IPS-11a (cell line): Measurements from ENCODE around the gene CHDH.

Source experiments
- H3K4me3 ChIP-seq: one replicate; pipeline ENCODE4 v1.5.1; 2013; ENCODE audit warnings: low read depth, low read length, control low read depth

The CHDH gene

DNA sequence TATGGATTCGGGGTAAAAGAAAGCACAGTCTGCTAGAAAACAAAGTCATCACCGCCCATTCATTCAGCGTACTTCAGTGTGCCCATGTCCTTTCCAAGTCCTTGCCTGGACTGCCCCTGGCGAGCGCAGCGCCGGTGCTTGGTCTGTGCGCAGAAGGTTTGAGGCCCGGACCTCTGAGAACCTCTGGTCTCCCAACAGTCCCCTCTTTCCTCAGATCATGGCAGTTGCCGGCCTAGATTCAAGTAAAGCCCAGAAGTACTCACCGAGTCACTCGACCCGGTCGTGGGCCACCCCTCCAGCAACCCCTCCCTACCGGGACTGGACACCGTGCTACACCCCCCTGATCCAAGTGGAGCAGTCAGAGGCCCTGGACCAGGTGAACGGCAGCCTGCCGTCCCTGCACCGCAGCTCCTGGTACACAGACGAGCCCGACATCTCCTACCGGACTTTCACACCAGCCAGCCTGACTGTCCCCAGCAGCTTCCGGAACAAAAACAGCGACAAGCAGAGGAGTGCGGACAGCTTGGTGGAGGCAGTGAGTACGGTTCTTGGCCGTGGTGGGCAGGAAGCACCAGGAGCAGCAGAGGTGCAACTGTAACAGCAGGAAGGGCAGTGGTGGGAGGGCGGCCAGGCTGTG lies 36.3 kb downstream of the CHDH start:
- H3K4me3 ChIP-seq, result no peak overlapping the region

DNA sequence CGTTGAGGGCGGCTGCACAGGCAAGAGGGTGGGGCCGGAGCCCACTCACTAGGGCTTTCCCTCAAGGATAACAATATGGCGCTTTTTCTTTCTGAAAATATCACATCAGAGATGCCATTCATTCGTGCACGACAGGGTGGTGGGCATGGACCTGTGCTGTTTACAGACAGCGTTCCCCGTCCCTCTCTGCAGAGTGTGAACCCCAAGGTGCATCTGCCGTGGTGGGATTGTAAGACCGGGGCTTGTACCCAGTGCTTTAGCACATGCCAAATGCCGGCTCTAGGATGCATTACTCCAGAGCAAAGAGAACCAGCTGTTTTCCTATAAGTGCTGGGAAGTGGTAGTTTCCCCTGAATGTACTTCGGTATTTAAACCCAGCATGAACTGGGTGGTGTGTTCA lies 37.0 kb downstream of the CHDH start:
- H3K4me3 ChIP-seq, result no peak overlapping the region

DNA sequence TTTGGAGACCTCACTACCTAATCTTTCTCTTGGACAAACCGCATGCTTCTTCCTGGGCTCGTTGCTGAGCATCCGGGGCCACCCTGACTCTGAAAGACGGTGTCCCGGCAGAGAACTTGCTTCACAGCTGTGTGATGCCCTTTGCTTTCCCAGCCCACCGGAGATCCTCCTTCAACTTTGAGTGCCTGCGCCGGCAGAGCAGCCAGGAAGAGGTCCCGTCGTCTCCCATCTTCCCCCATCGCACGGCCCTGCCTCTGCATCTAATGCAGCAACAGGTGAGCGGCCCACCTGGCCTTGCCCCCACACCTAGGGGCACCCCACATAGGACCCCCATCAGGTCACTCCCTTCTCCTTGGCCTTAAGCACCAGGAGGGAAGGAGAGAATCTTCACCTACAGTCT lies 37.7 kb downstream of the CHDH start:
- no peak overlapping the region for H3K4me3 ChIP-seq

DNA sequence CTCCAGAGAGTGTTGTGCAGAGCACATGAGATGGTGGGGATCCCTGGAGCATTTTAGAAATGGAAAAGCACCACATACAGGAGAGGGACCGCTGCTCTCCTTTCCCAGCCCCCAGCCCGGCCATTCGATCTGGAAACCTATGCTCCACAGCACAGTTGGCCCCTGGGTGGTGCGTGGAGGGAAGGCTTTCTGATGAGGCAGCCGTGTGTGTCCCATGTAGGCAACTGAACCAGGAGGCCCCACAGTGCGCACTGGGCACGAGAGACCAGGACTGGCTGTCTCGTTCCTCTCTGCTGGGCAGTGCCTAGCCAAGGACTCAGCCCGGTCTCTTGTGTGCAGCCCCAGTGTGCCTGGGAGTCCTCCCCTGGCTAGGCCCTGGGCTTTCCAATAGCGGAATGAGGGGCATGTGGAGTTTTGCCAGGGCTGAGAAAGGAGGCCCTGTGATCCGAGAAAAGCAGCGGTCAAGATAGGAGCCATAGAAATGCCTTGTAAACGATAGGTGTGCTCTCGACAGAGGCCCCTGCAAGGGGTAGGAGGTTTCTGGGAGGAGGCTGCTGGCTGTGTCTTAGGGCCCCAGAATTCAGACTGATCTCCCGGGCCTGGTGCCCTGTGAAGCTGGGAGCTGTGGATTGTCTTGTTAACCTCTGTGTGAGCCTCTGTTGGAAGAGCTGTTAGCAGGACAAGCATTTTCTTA lies 39.0 kb downstream of the CHDH start:
- no peak overlapping the region for H3K4me3 ChIP-seq

DNA sequence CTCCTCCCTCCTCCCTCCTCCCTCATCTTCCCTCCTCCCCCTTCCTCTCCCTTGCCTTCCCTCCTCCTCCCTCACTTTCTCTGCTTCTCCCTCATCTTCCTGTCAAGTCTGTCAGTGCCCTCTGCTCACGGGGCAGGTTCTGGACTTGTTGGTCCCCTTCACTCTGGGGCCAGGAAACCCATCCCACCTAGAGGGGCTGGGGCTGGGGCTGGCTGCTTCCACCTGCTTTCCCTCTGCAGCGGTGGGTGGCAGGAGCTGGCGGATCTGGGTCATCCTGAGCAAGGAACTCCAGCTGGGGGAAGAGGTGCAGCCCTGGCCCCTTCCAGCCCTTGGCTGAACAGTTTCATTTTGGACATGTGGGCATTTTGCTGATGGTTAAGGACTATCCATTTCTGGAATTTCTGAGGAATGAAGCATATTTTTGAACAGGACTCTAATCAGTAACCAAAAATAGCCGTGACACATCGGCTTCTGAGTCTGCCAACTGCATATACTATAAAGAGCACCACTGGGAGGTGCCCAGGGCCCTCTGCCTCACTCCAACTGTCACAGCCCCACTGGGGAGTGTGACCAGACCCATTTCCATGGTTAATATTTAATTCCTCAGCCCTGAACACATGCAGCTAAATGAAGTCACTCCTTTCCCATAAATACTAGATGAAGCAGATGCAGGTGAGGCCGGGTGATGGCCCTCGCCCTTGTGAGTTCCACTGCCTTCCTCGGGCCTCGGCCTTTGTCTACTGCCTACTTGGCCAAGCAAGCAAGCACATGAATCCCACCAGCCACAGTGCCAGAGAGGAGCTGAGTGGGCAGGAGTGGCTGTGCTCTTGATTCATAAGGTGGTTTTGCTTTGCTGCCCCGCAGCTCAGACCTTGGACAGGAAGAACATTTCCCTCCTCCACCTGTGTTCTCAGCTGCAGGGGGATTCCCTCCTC lies 39.8 kb downstream of the CHDH start:
- no peak overlapping the region for H3K4me3 ChIP-seq

DNA sequence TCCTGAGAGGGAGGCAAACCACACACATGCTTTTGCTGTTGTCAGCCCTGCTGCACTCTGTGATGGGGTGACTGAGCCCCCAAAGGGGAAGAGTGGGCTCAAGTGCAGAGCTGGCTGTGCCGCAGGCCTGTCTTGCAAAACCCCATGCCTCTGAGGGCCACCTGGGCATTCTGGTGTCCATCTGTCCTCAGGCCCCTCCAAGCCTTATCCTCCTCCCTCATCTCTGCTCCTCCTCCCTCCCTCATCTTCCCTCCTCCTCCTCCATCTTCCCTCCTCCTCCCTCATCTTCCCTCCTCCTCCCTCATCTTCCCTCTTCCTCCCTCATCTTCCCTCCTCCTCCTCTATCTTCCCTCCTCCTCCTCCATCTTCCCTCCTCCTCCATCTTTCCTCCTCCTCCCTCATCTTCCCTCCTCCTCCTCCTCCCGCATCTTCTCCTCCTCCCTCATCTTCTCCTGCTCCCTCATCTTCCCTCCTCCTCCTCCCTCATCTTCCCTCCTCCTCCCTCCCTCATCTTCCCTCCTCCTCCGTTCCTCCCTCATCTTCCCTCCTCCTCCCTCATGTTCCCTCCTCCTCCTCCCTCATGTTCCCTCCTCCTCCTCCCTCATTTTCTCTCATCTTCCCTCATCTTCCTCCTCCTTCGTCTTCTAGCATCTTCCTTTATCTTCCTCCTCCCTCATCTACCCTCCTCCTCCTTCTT lies 40.6 kb downstream of the CHDH start:
- H3K4me3 ChIP-seq, result no peak overlapping the region

DNA sequence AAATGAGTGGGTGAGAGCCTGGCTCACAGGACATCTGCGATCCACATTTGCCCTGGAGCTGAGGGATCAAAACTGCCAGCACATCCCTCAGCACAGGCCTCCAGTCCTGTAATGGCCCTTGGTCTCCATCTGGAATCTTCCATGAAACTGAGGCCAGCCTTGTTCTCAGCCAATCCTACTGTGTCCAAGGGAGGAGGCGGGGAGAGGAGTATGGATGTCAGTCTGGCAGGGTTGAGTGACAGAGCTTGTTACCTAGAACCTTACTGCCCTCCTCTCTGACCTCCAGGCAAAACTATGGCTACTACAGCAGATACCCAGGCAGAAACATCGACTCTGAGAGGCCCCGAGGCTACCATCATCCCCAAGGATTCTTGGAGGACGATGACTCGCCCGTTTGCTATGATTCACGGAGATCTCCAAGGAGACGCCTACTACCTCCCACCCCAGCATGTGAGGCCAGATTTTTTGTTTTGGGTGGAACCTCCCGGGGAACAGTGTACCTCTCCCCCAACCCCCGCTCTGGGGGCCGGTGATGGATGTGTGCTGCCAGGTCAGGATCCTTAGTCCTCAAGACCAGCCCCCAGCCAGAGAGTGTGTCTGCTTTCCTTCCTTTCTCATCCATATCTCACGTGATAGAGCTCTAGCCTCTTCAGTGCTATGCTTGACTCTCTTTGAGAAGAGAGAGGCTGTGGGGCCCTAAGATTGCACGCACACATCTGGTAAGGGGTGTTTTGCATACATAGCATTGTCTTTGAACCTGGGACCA lies 41.3 kb downstream of the CHDH start:
- no peak overlapping the region for H3K4me3 ChIP-seq

DNA sequence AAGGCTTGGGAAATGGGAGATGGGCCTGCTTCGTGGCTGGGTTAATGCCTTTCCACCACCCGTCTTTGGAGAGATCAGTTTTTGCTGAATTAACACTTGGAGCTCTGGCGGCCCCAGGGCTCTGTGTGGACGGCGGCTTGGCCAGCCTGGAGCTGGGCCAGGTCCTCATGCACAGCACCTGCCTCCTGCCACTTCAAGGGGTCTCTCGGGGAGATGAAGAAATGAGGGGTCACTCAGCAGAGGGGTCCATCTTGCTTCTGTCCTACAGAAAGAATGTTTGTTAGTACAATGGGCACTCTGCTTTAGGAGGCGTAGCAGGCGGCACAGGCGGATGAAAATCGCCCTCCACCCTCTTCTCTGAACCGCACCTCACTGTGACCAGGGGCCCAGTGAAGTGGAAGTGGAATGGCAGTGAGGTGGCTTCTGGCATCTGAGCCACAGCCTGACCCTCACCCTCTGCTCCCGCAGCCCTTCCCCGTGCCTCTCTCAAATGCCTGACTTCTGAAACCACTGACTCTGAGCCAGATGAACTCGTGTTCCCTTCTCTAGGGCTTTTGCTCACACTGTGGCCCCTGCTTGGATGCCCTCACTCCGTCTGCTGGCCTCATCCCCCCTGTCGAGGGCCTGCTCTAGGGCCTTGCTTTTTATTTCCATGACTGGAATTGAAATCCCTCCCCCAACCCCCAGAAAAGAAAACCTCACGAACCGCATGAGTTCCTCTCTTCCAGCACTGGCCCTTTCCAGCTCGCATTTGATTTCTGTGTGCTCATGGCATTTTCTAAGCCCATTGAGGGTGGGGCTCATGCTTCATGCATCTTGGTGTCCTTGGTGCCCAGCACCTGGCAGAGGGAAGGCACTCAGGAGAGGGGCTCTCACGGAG lies 42.2 kb downstream of the CHDH start:
- no peak overlapping the region for H3K4me3 ChIP-seq

DNA sequence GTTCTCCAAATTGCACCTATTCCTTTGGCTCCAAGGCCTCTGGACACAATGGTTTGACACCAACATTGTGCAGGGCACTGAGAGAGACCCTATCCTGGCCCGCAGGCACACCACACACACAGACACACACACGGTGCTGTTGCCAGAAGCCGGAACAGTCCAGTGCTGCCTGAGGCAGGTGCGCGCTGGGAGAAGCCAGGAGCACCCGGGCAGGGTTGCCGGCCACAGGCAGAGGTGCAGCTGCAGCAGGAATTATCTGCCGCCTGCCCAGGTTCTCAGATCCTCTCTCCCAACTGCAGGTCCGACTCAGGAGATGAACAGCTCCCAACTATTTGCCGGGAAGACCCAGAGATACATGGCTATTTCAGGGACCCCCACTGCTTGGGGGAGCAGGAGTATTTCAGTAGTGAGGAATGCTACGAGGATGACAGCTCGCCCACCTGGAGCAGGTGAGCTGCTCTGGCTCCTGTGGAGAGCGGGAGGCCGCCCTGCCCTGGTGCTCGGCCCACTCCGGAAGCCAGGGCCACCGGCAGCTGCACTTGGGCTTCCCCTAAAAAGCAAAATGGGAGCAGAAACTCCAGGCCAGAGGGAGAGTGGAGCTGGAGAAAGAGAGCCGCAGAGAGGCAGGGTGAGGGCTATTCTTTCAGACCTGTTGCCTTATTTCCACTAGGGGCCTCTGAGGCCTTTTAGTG lies 42.9 kb downstream of the CHDH start:
- H3K4me3 ChIP-seq, result no peak overlapping the region

DNA sequence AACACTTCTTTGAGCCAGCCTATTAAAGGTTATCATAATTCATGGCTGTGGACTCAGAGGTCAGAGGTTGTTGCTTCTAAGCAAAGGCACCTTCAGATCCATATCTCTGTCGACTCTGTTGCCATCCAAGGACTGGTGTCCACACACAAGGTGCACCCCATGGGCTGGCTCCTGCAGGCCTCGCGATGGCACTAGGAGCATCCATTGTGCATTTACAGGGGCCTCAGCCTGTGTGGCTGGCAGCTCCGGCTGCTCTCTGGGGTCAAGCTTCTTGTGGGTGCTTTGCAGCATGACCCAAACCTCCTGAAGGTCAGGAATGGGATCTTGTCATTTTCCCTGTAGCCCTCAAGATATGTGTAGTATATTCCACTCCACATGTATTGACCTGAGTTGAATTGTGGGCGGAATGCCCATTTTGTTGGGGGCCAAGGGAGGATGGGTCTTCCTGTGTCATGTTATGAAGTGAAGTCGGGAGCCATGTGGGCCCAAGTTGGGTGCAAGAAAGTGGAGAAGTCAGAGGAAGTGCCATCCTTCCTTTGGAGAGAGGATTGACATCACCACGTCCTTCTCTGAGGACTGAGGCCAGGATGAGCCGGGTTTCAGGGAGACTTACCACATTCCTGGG lies 43.9 kb downstream of the CHDH start:
- no peak overlapping the region for H3K4me3 ChIP-seq

DNA sequence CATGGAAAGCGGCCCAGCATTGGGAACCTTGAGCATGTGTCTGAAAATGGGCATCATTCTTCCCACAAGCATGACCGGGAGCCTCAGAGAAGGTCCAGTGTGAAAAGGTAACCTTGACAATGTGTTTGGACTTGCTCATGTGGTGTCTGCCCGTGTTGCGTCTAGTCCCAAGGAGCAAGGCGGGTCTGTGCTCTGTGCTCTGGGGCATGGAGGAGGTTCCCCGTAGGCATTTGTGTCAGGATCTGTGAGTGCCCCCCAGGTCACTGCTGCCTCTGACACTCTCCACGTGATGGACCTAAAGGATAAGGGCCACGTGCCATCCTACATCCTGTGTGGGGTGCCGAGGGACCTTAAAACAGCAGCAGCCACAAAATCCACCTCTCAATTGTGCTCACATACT lies 44.9 kb downstream of the CHDH start:
- H3K4me3 ChIP-seq, result no peak overlapping the region

DNA sequence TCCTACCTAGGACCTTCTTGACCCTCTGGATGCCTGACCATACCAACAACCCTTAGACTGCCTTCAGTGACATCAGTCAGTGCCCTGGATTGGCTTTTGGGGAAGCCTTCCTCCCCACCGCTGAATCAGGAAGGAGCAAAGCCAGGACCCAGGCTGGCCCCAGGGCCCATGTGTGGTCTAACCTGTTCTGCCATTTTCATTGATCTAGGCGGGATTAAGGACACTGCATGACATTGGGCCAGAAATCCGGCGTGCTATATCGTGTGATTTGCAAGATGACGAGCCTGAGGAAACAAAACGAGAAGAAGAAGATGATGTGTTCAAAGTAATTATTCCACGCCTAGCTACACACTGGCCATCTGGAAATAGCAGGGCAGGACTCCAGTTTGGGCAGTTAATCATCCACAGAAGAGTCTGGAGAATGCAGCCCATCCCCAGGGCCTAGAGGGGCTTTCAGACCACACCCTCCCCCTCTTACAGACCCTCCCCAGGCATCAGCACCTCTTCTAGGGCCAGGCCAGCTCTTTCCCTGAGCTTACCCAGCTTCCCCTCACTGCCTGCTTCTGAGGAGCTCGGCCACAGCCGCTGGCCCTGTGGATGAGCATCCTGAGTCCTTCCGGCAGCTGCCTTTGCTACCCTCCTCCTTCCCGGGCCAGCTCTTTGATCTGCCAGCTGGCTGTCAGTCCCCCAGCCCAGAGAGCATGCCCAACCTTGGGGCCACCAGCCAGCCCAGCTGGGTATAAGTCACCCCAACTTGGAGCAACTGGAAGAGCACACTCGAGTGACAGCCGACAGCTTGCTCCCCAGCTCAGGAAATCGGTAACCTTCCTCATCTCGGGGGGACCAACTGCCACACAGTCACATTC lies 45.9 kb downstream of the CHDH start:
- H3K4me3 ChIP-seq, result no peak overlapping the region

DNA sequence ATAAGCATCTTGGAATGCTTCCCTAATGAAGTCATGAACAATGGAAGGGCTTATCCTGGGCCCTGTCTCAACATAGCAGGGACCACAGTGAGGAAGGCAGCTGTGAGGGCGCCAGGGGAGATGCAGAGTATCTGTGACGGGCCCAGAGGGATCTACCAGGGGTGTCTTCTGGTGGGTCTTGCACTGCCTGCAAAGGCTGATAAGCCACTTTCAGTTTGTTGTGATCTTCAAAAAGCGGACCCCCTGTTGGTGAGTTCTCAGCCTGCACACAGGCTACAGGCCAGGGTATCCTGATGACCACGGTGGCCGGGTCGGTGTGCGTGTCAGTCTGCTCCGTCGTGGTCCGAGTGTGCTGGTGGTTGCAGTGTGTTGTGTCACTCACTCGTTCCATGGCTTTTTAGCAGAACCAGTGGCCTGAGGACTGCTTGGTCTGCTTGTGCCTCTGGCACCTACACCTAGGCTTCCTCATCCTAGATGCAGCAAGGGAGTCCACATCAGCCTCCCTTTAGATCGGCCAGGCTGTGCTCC lies 46.8 kb downstream of the CHDH start:
- no peak overlapping the region for H3K4me3 ChIP-seq

DNA sequence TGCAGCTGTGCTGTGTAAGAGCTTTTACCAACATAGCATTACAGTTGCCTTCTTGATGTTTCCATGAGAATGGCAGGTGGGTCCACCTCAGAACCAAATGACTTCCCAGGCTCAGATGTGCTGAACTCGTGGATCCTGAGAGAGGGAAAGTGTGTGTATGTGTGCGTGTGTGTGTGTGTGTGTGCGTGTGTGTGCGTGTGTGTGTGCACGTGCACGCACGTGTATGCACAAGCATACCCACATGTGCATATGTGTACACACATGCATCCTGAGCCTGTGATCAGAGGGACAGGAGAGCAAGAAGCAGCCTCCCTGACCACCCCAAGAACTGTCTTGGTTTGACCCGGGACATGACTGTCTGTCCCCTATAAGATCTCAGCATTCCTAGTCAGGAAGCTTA lies 48.1 kb downstream of the CHDH start:
- H3K4me3 ChIP-seq, result no peak overlapping the region

DNA sequence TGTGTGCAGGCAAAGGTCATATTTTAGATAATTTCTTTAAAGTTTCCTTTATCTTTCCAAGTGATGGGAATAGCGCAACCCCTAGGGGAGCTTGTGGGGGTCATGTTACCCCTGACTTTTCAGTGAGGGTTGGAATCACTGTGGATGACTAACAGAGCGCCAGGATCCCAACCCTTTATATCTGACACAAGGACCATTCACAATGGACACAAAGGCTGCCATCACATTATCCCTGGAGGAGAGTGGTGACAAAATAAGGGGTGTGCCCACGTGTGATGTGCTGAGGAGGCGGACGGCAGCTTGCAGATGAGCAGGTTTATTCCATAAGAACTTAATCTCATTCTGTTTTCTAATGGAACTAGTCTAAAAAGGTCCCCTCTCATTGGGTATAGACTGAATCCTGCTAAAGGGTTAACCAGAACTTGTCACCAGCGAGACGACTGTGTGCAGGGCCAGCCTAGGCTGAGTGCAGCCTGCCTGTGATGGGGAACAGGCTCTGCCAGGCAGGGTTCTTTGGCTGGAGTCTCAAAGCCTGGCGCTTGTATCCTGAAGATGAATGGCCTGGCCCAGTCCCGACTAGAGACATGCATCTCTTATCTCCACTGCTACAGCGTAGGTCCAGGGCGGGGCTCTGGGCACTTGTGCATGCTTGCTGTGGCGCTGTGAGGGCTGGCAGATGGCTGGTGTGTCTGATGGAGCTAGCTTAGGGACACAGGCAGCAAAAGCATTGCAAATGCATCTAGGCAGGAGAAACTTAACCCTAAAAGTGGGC lies 50.2 kb downstream of the CHDH start:
- H3K4me3 ChIP-seq, result no peak overlapping the region

DNA sequence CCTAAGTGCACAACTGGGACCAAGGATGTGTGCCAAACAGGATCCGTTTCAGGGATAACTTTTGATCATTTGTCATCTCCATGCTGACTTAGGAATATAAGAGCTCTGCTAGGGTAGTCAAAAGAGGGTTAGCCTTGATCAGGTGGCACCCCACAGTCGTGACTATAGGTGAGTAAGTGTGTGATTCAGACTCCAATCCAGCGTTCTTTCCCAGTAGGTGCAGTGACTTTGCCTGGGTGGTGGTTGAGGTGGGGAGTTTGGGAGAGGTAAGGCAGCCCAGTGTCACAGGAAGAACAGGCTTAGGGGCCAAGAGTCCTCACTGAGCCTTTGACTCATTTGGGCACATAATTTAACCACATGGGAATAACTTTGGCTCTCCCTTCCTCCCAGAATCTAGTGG lies 51.0 kb downstream of the CHDH start:
- H3K4me3 ChIP-seq, result no peak overlapping the region

DNA sequence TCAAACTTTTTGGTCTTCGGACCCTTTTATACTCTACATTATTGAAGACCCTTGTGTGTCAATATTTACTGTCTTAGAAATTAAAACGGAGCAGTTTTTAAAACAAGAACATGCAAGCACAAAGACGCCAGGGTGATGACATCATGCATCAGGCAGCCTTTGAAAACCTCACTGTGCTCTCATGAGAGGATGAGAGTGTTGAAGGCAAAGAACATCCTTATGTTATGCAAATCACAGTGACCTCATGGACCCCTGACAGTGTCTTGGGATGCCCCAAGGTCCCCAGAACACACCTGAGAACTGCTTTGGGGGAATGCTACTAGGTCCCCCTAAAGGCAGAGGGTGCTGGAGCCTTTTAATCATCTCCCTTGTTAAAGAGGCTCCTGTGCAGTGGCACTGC lies 51.6 kb downstream of the CHDH start:
- no peak overlapping the region for H3K4me3 ChIP-seq
